ENCODE data around the gene ATG10.

The ATG10 gene

DNA sequence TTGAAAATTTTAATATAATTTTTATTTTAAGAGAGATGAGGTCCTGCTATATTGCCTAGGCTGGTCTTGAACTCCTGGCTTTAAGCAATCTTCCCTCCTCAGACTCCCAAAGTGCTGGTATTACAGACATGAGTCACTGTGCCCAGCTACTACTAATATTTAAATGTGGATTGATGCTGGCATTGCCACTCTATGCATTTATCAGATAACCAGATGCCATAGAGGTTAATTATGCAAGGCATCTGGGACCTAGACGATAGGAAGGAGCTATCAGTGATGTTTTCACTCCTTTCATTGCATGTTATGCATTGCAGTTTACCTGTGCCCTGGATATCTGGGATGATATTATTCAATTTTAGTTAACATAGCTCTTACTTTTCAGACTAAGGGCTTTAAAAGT is 179.4 kb downstream of the ATG10 start:
- H3K4me3 ChIP-seq (ENCODE audit: low read depth in 1 of 2, low read length in 1 of 2), result no peak overlapping the region
- no peak for TF ChIP-seq CTCF (IDR thresholded peaks at IDR 0.05)
- no peaks in the 10 kb centered on the region for H3K36me3 ChIP-seq
- H3K9me3 ChIP-seq, result no peaks in the 10 kb centered on the region
- H3K27ac ChIP-seq, result no peak overlapping the region
- H3K27me3 ChIP-seq, result no peaks in the 10 kb centered on the region
- no peaks in the 10 kb centered on the region for H3K4me1 ChIP-seq (ENCODE audit: control insufficient read depth in 1 of 2, insufficient read depth in 1 of 2, low read depth in 1 of 2, low read length in 1 of 2)

- no peaks in the 10 kb centered on the region for H3K27me3 ChIP-seq
- no peaks in the 10 kb centered on the region for H3K36me3 ChIP-seq
- H3K4me3 ChIP-seq (ENCODE audit: low read depth in 1 of 2, low read length in 1 of 2), result no peak overlapping the region
- H3K27ac ChIP-seq, result no peak overlapping the region
- no peak for TF ChIP-seq CTCF (IDR thresholded peaks at IDR 0.05)
- no peaks in the 10 kb centered on the region for H3K4me1 ChIP-seq (ENCODE audit: control insufficient read depth in 1 of 2, insufficient read depth in 1 of 2, low read depth in 1 of 2, low read length in 1 of 2)
- H3K9me3 ChIP-seq, result no peaks in the 10 kb centered on the region
Measured at GRCh38 chr5:82151662-82152061, 179.8 kb downstream of the ATG10 start.

DNA sequence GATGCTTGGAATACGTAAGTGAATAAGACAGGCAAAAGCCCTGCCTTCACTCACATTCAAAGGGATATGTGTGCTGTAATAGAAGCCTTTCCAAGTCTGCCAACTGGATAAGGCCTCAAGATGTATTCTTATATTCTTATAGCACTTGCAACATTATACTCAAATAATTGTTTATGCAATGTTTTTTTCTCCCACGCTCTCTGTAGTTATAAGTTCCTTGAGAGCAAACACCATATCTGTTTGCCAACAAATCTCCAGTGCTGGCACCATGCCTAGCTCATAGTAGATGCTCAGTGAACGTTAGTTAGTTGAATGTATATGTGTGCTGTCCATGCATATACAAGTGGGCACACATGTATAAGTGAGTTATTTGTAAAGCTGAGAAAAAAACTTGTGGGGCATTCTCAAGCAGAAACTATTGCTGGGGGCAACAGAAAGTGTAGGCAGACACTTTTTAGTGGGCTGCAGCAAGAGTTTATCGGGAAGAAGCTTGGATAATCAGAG is 181.2 kb downstream of the ATG10 start:
- no peak for TF ChIP-seq CTCF (IDR thresholded peaks at IDR 0.05)
- H3K27ac ChIP-seq, result no peak overlapping the region
- H3K4me3 ChIP-seq (ENCODE audit: low read depth in 1 of 2, low read length in 1 of 2), result no peak overlapping the region
- no peaks in the 10 kb centered on the region for H3K9me3 ChIP-seq
- no peaks in the 10 kb centered on the region for H3K36me3 ChIP-seq
- H3K4me1 ChIP-seq (ENCODE audit: control insufficient read depth in 1 of 2, insufficient read depth in 1 of 2, low read depth in 1 of 2, low read length in 1 of 2), result no peaks in the 10 kb centered on the region
- H3K27me3 ChIP-seq, result no peaks in the 10 kb centered on the region

GRCh38 chr5:82154776-82155175 is 183.0 kb downstream of the ATG10 start:
- Histone ChIP-seq H3K9me3 (no peaks in the 10 kb centered on the region), H3K27ac (no peak overlapping the region), H3K36me3 (no peaks in the 10 kb centered on the region), H3K4me1 (ENCODE audit: control insufficient read depth in 1 of 2, insufficient read depth in 1 of 2, low read depth in 1 of 2, low read length in 1 of 2) (no peaks in the 10 kb centered on the region), H3K4me3 (ENCODE audit: low read depth in 1 of 2, low read length in 1 of 2) (no peak overlapping the region), H3K27me3 (no peaks in the 10 kb centered on the region)
- no peak for TF ChIP-seq CTCF (IDR thresholded peaks at IDR 0.05)

DNA sequence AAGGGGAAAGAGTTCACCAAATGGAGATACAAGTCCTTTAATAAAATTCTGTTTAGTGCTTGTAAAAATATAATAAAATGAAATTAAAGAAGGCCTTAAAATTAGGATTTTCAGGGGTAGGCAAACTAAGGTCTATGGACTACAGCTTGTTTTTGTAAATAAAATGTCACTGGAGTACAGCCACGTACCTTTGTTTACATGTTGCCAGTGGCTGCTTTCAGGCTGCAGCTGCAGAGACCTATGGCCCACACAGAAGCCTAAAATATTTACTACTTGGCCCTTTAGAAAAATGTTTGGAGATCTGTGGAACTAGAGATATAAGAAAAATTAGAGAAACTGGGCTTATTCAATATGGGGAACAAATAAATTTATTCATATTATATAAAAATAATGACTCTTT is 183.5 kb downstream of the ATG10 start:
- H3K4me3 ChIP-seq (ENCODE audit: low read depth in 1 of 2, low read length in 1 of 2), result no peak overlapping the region
- no peak for TF ChIP-seq CTCF (IDR thresholded peaks at IDR 0.05)
- no peaks in the 10 kb centered on the region for H3K36me3 ChIP-seq
- no peak overlapping the region for H3K27ac ChIP-seq
- no peaks in the 10 kb centered on the region for H3K27me3 ChIP-seq
- no peaks in the 10 kb centered on the region for H3K9me3 ChIP-seq
- no peaks in the 10 kb centered on the region for H3K4me1 ChIP-seq (ENCODE audit: control insufficient read depth in 1 of 2, insufficient read depth in 1 of 2, low read depth in 1 of 2, low read length in 1 of 2)

GRCh38 chr5:82156874-82157273 is 185.1 kb downstream of the ATG10 start:
- Histone ChIP-seq H3K9me3 (no peaks in the 10 kb centered on the region), H3K36me3 (no peaks in the 10 kb centered on the region), H3K27me3 (no peaks in the 10 kb centered on the region), H3K4me1 (ENCODE audit: control insufficient read depth in 1 of 2, insufficient read depth in 1 of 2, low read depth in 1 of 2, low read length in 1 of 2) (no peaks in the 10 kb centered on the region), H3K4me3 (ENCODE audit: low read depth in 1 of 2, low read length in 1 of 2) (no peak overlapping the region), H3K27ac (no peak overlapping the region)
- TF ChIP-seq CTCF (IDR thresholded peaks at IDR 0.05), result no peak
